Hepatocyte (in vitro differentiated cells): ENCODE results near the gene KLK10. TPM values are rescaled to one million over a fixed set of nuclear protein-coding genes. Genes with fewer than 3 reads are reported as not detected.
A peak's percentile ranks its signal among the peaks of the same experiment; 100 is the strongest.

ENCODE experiments used
- DNase-seq: peaks from one replicate; pipeline ENCODE4 v3.0.0-alpha.2; 2016; ENCODE audit warnings: low spot score
- H2AFZ ChIP-seq: fragments of 200-600 bp; sonication (generic); 2 replicates; pipeline ENCODE4 v1.6.0; 2016; ENCODE audit warnings: antibody characterized with exemption, mild to moderate bottlenecking
- H3K27ac ChIP-seq: fragments of 200-600 bp; sonication (generic); 2 replicates; pipeline ENCODE4 v1.5.1; 2016; ENCODE audit warnings: mild to moderate bottlenecking
- H3K27me3 ChIP-seq: fragments of 200-600 bp; sonication (generic); 2 replicates; pipeline ENCODE4 v1.6.1; 2016
- H3K36me3 ChIP-seq: fragments of 200-600 bp; sonication (generic); replicated peaks from 2 replicates; pipeline ENCODE4 v1.5.1; 2016; ENCODE audit warnings: low read depth; ENCODE audit not compliant: insufficient read depth
- H3K4me1 ChIP-seq: fragments of 200-600 bp; sonication (generic); 2 replicates; pipeline ENCODE4 v1.5.1; 2016; ENCODE audit warnings: mild to moderate bottlenecking, moderate library complexity; ENCODE audit not compliant: insufficient read depth
- H3K4me2 ChIP-seq: fragments of 200-600 bp; sonication (generic); 2 replicates; pipeline ENCODE4 v1.6.0; 2016
- H3K4me3 ChIP-seq: fragments of 200-600 bp; sonication (generic); 2 replicates; pipeline ENCODE4 v1.5.1; 2016; ENCODE audit warnings: mild to moderate bottlenecking
- H3K79me2 ChIP-seq: fragments of 200-600 bp; sonication (generic); 2 replicates; pipeline ENCODE4 v1.6.0; 2017; ENCODE audit warnings: mild to moderate bottlenecking
- H3K9me2 ChIP-seq: fragments of 200-600 bp; sonication (generic); replicated peaks from 2 replicates; pipeline ENCODE4 v1.6.0; 2017; ENCODE audit warnings: mild to moderate bottlenecking; ENCODE audit not compliant: insufficient read depth
- H3K9me3 ChIP-seq: fragments of 200-600 bp; sonication (generic); 2 replicates; pipeline ENCODE4 v1.5.1; 2016; ENCODE audit warnings: low read depth, mild to moderate bottlenecking
- H4K20me1 ChIP-seq: fragments of 200-600 bp; sonication (generic); 2 replicates; pipeline ENCODE4 v1.6.0; 2016; ENCODE audit warnings: mild to moderate bottlenecking; ENCODE audit not compliant: insufficient read depth, poor library complexity, severe bottlenecking
- CTCF ChIP-seq: fragments of 200-600 bp; sonication (generic); IDR thresholded peaks from 2 replicates; pipeline ENCODE4 v1.5.1; 2016; ENCODE audit warnings: antibody characterized with exemption, mild to moderate bottlenecking; ENCODE audit not compliant: poor library complexity
- EZH2 ChIP-seq: fragments of 200-600 bp; sonication (generic); IDR thresholded peaks from 2 replicates; pipeline ENCODE4 v1.6.1; 2016; ENCODE audit warnings: antibody characterized with exemption, mild to moderate bottlenecking, borderline replicate concordance
- EZH2phosphoT487 ChIP-seq: fragments of 200-600 bp; sonication (generic); IDR thresholded peaks from one replicate; pipeline ENCODE4 v1.6.1; 2018; ENCODE audit warnings: antibody characterized with exemption, mild to moderate bottlenecking, low read depth, moderate library complexity; ENCODE audit not compliant: unreplicated experiment, severe bottlenecking
- WGBS: methylation state at CpG from one replicate; pipeline ENCODE4 v1.1.6; 2016; ENCODE audit warnings: low lambda C conversion rate; ENCODE audit errors: missing lambda C conversion rate; 5-methylcytosine and 5-hydroxymethylcytosine counted together
- polyA plus RNA-seq: library from polyadenylated mRNA; unstranded; fragments of >200 nt; fragmentation: Nextera tagmentation; extraction: Ambion mirVana; gene quantifications from 2 replicates; pipeline ENCODE4 v1.2.1, GENCODE V29; 2016
- total RNA-seq: library from RNA; depleted of rRNA; stranded (reverse); fragments of >200 nt; gene quantifications from 2 replicates; pipeline ENCODE4 v1.2.3, GENCODE V29; 2014

Gene KLK10
- total and polyA plus RNA-seq, 2 experiments from 2014 or later, result 0.10 to 1.3 TPM

- Histone ChIP-seq H3K9me3 (no peaks in the 10 kb centered on the region), H3K4me1 (peaks cover 8% of the 10 kb centered on the region), H3K27me3 (peaks cover 38% of the 10 kb centered on the region), H3K27ac (no peak overlapping the region), H3K36me3 (no peaks in the 10 kb centered on the region), H3K4me3 (no peak overlapping the region), H3K4me2 (no peak overlapping the region), H3K79me2 (no peaks in the 10 kb centered on the region), H3K9me2 (no peaks in the 10 kb centered on the region), H4K20me1 (no peaks in the 10 kb centered on the region), H2AFZ (no peak overlapping the region)
- DNase-seq, result peak; percentile 61
- WGBS, result 33% methylated on average over 7 of the region's 7 CpGs
- TF ChIP-seq EZH2 (no peak), CTCF (peak; percentile 71)
These were observed 1.6 kb upstream of the KLK10 start for GRCh38 chr19:51020988-51021651.

GRCh38 chr19:51018745-51019543 lies 565 bp downstream of the KLK10 start:
- H3K27ac ChIP-seq, result no peak overlapping the region
- peaks cover 45% of the 10 kb centered on the region for H3K27me3 ChIP-seq
- no peak overlapping the region for H2AFZ ChIP-seq
- WGBS, result 3% methylated on average over 18 of the region's 68 CpGs
- H3K9me3 ChIP-seq, result no peaks in the 10 kb centered on the region
- peak overlapping the region; percentile 80 for H3K4me2 ChIP-seq
- H3K36me3 ChIP-seq, result no peaks in the 10 kb centered on the region
- no peaks in the 10 kb centered on the region for H3K9me2 ChIP-seq
- DNase-seq, result peak; percentile 38
- peaks cover 8% of the 10 kb centered on the region for H3K4me1 ChIP-seq
- TF ChIP-seq CTCF (no peak), EZH2 (peak; percentile 68)
- H4K20me1 ChIP-seq, result no peaks in the 10 kb centered on the region
- no peak overlapping the region for H3K4me3 ChIP-seq
- no peaks in the 10 kb centered on the region for H3K79me2 ChIP-seq

GRCh38 chr19:51016798-51017683 lies 2.5 kb downstream of the KLK10 start:
- H3K4me3 ChIP-seq, result peak overlapping the region; percentile 23
- H2AFZ ChIP-seq, result peak overlapping the region; percentile 14
- DNase-seq, result peak; percentile 69
- 2% methylated on average over 61 of the region's 68 CpGs for WGBS
- H3K27me3 ChIP-seq, result peaks cover 52% of the 10 kb centered on the region
- no peaks in the 10 kb centered on the region for H3K36me3 ChIP-seq
- no peak overlapping the region for H3K27ac ChIP-seq
- H3K4me1 ChIP-seq, result peaks cover 8% of the 10 kb centered on the region
- no peaks in the 10 kb centered on the region for H3K9me3 ChIP-seq
- H4K20me1 ChIP-seq, result no peaks in the 10 kb centered on the region
- TF ChIP-seq EZH2phosphoT487, result no peak
- peak; percentile 62 for TF ChIP-seq CTCF
- peak; percentile 81 for TF ChIP-seq EZH2
- H3K9me2 ChIP-seq, result no peaks in the 10 kb centered on the region
- no peaks in the 10 kb centered on the region for H3K79me2 ChIP-seq
- H3K4me2 ChIP-seq, result peak overlapping the region; percentile 84
